DLD1 (cell line): ENCODE measurements around the gene ALKBH5.

Source experiments
- in situ Hi-C: cut with HindIII; loops from 2 replicates; pipeline ENCODE4 v1.10.0; 2017; ENCODE audit warnings: low sequenced_read_pairs

ALKBH5 gene

DNA sequence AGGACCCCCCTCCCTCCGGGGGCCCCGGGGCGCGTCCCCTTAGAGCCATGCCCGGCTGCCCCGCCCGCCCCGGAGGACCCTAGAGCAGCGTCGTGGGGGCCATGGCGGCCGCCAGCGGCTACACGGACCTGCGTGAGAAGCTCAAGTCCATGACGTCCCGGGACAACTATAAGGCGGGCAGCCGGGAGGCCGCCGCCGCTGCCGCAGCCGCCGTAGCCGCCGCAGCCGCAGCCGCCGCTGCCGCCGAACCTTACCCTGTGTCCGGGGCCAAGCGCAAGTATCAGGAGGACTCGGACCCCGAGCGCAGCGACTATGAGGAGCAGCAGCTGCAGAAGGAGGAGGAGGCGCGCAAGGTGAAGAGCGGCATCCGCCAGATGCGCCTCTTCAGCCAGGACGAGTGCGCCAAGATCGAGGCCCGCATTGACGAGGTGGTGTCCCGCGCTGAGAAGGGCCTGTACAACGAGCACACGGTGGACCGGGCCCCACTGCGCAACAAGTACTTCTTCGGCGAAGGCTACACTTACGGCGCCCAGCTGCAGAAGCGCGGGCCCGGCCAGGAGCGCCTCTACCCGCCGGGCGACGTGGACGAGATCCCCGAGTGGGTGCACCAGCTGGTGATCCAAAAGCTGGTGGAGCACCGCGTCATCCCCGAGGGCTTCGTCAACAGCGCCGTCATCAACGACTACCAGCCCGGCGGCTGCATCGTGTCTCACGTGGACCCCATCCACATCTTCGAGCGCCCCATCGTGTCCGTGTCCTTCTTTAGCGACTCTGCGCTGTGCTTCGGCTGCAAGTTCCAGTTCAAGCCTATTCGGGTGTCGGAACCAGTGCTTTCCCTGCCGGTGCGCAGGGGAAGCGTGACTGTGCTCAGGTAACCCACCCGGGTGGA is 759 bp downstream of the ALKBH5 start:
- in situ Hi-C loops = no loop called here

DNA sequence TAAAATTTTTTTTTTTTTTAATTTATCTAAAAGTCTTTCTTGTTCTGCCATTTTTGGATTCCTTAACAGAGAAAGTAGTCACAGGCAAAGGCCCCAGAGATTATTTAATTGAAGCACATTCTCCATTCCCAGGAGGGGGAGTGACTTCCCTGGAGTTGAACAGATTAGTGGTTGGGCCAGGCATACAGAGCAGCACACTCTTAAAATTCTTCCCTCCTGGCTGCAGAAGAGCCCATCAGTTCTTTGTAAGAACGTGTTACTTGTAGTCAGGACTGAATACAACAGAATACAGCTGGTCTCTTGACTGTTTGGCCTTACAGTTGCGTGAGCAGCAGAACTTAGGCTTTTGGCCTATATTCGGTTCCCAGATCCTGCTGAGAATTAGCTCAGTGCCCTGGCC is 1.8 kb downstream of the ALKBH5 start:
- in situ Hi-C loops = no loop called here

DNA sequence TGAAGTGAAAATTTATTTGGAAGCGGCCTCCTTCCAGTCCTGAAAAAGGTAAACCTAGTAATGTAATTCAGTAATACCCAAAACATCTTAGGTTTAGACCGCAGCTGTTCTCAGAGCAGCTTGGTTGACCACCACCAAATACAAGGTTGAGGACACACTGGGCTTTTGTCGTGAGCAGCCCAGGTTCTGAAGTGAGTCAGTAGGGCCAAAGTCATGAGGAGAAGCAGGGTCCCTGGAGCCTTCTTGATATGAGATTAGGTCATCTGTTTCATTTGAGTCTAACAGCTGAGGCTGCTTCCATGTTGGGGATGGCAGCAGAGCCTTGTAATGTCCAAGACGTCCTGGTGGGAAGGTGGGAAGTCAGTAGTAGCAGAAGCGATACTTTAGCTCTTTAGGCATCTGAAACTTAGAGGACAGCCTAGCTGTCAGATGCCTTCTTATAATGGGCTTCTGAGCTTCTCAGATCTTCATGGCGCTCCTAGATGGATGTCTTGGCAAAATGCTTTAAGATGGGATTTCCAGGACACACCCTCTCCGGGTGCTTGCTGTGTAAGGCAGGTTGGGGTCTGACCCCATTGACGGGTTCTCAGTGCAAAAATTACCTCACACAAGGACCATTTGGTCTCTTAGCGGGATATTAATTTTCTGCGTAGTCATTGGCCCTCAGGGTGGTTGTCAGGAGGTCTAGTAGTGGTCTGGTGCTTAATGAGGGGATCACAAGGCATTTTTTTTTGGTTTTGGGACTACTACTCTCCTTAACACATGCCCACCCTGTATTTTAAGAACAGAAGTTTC is 2.4 kb downstream of the ALKBH5 start:
- in situ Hi-C loops = no loop called here

DNA sequence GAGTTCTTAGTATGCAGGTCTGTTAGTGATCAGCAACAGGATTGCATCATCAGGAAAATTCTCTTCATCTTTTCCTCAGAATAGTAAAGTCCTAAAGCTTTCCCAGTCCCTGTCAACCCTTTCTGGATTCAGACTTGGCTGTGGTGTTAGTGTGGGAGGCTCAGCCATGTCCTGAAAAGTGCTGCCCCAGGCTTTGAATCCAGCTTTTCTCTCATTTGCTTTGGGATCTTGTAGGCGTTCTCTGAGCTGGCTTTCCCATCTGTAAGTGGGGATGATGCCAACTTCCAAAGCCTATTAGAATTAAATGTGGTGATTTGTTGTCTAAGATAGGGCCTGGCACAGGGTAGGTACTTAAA is 3.0 kb downstream of the ALKBH5 start:
- in situ Hi-C loops = no loop called here

DNA sequence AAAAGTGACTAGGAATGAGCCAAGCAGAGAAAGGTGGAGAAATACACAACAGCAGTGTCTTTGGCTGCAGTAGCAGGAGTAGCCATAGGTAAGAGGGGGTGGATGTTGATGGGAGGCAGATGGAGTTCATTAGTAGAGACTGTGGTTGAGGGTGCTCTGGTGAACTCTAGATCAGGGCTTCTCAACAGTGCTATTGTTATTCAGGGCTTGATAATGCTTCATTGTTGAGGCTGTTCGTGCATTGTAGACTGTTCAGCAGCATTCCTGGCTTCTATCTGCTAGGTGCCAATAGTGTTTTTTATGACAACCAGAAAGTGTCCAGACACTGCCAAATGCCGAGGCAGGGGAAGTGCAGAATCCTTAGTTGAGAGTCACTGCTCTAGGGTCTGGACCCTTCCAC is 3.6 kb downstream of the ALKBH5 start:
- in situ Hi-C loops = no loop called here

DNA sequence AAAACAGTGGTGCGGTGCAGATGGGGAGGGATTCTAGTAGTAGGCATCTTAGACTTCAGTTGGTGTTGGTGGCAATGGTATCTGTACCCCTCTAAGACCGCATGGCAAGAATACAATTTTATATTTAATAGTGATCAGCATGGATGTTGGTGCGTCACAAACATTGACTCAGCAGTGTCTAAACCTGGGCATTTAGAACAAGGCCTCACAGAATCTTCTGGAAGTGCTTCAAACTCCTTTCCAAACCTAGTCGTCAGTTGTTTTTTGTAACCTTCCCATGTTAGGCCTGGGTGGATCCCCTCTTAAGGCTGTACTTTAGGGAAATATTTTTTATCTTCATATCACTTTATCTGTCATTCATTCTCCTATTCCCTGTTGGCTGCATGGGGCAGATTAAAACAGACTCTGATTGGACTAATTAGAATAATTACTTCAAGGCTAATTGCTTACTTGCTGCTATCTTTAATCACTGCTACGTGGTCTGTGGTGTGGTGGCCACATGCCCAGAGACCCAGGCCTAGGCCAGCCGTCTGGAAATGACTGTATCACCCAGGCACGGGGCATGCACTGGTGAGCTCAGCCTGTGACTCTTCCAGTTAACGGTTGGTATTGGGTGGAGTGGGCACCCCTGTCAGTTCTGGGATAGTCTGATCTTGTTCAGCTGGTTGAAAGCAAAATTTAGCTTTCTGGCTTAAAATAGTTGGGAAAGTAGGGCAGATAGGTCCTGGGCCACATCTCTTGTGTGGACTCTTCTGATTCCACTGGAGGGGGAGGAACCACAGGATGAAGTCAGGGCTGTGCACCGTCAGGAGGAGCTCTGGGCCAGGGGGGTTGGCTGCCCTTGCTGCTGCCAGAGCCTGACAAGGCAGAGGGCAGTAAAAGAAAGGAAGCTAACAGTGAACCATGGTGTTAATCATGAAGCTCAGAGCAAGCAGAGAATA is 4.5 kb downstream of the ALKBH5 start:
- in situ Hi-C loops = no loop called here

DNA sequence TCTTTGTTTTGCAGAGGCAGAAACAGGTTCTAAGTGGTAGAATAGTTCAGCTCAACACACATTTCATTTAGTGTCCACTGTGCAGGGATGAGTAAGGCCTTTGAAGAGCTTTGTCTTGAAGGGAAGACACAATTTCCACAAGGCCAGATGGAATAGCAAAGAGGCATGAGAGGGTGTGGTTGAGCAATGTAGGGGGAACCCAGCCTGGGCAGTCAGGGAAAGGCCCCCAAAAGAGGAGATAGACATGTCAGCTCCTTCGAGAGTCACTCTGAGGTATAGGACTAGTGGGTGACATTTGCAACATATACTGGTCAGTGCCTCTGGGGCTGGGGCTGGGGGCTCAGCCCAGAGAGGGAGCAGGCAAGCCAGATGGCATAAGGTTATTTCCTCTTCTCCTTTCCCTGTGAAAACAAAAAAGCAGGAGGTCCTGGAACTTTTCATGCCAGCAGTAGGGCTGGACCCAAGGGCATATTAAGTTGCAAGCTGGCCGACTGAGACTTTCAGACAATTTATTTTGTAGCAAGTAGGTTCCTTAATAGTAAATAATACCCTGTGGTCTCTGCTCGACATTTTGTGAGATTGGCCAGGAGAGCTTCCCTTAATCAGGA is 7.1 kb downstream of the ALKBH5 start:
- in situ Hi-C loops = no loop called here

DNA sequence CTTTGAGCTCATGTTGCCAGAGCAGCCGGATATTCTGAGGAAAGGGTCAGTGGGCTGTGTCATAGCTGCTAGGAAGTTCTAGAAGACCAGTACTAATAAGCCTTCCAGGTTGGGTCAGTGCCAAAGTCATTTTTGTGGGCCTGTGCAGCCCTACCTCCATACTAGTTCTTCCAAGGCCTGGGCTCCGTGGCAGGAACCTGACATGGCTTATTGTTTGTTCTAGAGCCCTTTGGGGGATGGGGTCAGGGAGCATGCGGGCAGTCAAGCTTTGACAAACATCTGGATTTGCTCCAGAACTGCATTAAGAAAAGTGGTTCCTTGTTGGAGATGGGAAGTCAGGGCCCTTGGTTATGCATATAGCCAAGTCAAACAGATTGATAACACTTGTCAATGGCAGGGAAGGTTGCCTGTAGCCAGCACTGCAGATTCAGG is 7.6 kb downstream of the ALKBH5 start:
- in situ Hi-C loops = no loop called here

DNA sequence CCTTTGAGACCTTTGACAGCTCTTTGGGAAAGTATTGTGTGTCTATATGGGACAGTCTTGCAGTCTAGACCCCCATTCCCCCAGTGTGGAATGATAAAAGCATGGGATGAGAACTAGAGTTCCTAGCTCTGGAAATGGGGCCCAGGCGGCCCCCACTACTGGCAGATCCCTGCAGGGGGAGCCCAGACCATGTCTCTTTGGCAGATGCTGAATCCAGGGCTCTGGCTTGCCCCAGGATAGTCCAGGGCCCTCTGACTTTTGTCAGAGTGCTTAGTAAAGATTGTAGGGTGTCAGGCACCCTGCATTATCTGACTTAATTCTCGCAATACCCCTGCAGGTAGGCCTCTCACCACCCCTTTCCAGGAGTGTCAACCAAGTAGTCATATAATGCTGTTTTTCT is 8.3 kb downstream of the ALKBH5 start:
- in situ Hi-C loops = no loop called here

DNA sequence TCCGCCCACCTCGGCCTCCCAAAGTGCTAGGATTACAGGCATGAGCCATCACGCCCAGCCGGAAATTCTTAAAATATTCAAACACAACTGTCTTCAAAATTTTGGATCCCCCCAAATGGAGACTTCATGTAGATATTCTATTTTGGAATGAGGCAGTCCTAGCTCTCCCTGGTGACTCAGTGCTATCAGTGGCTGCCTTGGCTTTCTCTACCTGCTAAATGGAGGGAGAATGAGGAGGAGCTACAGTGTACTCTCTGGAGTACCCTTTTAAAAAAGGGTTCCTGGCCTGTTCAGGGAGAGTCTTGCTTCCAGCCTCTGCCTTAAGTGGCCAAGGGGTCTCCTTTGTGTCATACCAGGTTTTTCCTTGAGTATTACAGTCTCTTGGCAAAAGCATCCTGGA is 10.8 kb downstream of the ALKBH5 start:
- in situ Hi-C loops = no loop called here

DNA sequence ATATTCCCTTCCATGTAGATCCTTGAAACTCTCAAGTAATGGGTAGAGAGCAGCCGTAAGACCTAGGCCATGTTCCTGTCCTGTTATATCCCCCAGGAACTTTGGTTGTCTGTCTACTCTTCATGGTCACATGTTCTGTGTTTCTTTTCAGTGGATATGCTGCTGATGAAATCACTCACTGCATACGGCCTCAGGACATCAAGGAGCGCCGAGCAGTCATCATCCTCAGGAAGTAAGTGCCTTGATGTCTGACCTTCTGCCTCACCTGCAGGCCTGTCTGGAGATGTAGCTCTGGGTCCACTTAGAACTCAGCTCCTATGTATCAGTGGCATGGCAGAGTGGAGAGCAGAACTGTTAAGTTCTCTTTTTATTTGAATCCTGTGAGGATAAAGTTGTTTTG is 11.2 kb downstream of the ALKBH5 start:
- in situ Hi-C loops = no loop called here

DNA sequence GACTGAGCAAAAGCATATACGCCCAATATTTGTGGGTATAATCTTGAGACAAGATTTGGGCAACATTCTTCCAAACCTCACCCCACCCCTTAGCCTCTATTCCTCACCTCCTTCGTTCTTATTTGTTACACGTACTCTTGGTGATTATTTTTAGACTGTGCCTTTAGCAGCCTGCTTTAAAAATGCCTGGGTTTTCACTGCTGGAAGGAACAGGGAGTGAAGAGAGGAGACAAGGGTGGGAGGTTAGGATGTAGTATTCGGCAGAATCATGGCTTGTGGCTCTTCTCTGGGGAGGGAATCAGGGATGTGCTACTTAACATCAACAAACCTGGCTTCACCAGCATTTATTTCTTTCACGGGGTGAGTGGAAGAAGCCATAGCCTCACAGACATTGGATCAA is 11.6 kb downstream of the ALKBH5 start:
- in situ Hi-C loops = no loop called here

DNA sequence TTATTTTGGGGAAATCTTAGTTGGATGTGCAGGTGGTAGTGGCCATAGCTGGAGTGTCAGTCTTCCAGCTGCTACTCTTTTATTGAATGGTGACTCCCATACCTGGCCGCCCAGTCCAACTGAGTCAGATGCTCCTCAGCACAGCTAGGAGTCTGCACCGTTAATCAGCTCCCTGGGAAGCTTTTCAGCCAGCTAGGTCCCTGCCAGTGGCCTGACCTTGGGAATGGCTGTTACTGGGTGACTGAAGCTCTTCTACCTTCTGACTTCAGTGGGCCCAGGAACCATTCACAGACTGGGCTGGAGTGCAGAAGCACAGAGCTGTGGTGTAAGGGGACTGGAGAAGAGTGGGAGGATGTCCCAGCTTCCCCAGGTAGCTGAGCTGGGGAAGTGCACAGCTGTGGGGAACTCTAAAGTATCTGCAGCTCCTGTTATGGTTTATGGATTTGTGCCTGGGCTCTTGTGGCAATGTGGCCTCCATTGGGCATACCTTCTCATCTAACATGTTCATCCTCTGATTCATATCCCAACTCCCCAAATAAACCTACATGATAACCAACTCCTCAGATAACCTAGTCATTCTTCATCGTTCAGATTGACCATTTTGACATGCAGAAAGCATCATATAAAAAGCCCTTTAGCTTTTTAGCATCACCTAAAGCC is 14.0 kb downstream of the ALKBH5 start:
- in situ Hi-C loops = no loop called here

DNA sequence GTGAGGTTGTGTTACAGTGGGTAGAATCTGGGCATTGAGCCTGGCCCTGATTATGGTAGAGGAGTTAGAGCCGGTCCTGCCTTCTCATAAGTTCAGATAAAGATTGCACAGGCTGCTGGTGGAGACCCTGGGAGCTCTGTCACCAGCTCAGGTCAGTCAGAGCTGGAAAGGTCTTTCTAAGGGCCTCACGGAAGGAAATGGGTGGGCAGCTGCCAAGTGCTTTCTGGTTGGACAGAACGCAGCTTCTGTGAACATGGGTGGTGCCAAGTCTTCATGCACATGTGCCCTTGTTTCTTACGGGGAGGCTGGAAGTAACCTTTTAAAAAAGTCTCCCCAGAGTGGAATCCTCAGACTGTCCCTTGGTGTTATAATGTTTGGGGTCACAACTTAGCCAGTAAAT is 14.9 kb downstream of the ALKBH5 start:
- in situ Hi-C loops = no loop called here

DNA sequence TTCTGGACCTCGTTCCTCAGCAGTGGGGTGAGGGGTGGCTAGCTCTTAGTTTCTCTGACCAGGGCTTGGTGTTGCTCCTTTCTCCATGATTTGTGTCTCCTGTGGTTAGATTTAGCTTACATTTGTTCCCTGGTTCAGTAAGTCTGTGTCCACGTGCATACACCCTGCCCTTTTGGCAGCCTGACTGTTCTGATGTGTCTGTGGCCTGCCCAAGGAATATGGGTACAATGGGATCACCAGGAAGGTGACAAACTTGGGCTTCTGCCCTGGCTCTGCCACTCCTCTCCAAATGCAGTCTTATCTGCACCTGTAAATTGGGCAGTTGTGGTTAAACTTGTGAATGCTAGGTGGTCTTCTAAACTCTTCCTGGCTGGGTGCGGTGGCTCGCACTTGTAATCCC is 17.5 kb downstream of the ALKBH5 start:
- in situ Hi-C loops = no loop called here

DNA sequence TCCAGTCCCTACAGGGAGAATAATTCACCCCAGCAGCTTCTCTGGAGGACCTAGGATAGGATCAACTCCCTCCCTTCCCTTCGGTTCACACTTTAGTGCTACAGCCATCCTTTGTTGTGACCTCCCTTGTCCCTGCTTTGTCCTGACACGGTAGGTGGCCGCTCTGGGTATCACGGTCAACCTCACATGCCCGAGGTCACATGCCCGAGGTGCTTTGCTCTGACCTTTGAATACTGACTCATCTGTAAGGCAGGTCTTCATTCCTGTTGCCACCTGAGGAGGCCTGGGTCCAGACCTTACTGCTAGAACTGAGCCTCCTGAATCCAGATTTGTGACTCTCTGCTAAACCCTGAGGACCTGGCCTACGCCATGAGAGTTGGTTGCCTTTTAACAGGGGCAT is 19.7 kb downstream of the ALKBH5 start:
- in situ Hi-C loops = no loop called here

DNA sequence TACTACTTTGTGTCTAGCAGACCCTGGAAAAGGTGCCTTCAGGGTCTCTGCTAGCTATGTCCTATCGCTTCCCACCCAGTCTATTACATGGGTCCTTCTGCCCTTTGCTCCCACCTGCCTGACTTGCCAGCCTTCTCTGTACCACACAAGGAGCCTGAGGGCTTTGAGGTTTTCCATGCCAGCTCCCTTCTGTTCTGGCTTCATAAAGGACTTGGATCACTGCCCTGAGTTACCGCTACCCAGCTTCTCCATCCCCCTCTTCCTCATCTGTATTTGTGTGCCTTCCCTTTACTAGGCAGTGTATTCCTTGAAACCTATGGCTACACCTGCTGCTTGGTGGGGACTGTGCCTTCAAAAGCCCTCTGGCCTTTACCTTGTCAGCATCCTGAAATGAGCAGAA is 22.2 kb downstream of the ALKBH5 start:
- in situ Hi-C loops = no loop called here

DNA sequence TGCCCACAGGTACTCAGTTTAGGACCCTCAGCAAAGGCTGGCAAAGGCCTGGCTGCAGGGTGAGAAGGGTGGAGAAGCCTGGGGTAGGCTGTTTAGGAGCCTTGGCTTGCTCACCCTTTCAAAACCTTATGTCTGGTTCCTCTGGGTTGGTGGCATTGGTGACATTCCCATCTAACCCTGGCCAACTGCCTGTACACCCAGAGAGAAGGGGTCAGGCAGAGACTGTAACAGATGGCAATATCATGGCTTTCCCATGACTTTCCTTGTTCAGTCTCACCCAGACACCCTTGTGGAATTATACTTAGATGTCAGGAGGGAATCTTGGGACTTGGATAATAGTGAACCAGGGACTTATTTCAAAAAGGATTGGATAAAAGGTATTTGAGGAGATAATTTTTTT is 23.3 kb downstream of the ALKBH5 start:
- in situ Hi-C loops = no loop called here

DNA sequence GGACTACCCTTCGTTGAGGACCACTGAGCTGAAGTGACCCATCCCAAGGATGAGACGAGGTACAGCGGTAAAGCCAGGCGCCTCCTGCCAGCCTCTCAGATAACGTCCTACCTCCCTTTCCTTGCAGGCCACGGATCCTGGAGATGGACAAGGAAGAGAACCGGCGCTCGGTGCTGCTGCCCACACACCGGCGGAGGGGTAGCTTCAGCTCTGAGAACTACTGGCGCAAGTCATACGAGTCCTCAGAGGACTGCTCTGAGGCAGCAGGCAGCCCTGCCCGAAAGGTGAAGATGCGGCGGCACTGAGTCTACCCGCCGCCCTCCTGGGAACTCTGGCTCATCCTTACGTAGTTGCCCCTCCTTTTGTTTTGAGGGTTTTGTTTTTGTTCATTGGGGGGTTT is 24.5 kb downstream of the ALKBH5 start:
- in situ Hi-C loops = no loop called here

DNA sequence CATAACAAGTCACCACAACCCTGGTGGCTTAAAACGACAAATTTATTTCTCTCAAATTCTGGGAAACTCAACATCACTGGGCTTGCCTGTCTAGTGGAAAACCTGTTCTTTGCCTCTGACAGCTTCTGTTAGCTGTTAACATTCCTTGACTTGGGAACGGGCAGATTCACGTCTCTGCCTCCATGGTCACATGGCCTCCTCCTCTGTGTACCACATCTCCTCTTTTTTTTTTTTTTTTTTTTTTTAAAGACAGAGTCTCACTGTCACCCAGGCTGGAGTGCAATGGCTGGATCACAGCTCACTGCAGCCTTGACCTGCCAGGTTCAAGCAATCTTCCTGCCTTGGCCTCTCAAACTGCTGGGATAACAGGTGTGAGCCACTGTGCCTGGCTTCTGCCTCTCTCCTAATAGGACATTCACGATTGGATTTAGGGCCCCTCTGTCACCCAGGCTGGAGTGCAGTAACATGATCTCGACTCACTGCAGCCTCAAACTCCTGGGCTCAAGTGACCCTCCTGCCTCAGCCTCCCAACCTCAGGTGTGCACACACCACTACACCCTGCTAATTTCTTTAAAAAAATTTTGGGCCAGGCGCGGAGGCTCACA is 30.1 kb downstream of the ALKBH5 start:
- in situ Hi-C loops = no loop called here
